ENCODE data around the gene REC8.

REC8 gene, protein sequence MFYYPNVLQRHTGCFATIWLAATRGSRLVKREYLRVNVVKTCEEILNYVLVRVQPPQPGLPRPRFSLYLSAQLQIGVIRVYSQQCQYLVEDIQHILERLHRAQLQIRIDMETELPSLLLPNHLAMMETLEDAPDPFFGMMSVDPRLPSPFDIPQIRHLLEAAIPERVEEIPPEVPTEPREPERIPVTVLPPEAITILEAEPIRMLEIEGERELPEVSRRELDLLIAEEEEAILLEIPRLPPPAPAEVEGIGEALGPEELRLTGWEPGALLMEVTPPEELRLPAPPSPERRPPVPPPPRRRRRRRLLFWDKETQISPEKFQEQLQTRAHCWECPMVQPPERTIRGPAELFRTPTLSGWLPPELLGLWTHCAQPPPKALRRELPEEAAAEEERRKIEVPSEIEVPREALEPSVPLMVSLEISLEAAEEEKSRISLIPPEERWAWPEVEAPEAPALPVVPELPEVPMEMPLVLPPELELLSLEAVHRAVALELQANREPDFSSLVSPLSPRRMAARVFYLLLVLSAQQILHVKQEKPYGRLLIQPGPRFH

DNA sequence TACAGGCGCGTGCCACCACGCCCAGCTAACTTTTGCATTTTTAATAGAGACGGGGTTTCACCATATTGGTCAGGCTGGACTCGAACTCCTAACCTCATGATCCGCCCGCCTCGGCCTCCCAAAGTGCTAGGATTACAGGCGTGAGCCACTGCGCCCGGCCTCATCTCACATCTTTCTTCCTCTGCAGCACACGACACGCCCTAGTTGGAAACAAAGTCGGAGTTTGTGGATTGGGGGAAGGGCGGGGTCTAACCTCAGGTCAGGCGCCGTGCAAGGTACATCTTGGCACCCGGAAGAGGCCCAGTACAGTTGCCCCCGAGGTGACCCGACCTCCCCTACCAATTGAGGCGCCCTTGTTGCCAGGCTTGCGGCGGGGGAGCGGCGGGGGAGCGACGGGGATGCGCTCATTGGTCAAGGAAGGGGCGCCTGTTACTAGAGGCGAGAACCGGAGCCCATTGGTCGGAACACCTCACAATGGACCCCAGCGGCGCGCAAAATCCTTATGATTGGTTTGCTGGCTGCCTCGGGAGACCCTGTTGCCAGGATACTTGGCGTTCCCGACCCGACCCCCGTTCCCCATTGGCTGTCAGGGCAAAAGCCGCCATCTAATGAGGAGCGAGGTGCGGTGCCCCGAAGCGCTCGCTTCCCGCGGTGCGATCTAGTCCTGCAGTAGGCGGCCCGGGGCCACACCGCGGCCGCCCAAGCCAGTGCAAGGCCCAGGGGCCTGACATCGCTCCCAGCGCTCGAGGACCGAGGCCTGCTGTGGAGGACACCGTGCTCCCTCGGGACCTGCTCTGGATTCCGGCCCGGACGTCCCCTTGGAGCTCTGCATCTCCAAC is at the start of gene REC8:
TSS of gene REC8 (plus strand) at position 659 of the 839 bp plus-strand sequence. CDS start 473 bp downstream, outside the sequence.
- H3K4me3 ChIP-seq (ENCODE audit: low read depth in 1 of 2, low read length in 2 of 2), result peak within 1 kb of the TSS; percentile 23 to 60
- peaks cover 13 to 14% of the 10 kb centered on the region in 2 donors for H3K36me3 ChIP-seq (ENCODE audit: control insufficient read depth in 1 of 2, insufficient read depth in 2 of 2, low read length in 2 of 2)
- H3K9me3 ChIP-seq (ENCODE audit: control insufficient read depth in 1 of 2, low read length in 2 of 2), result no peaks in the 10 kb centered on the region
- no peak within 1 kb of the TSS for H3K27ac ChIP-seq (ENCODE audit: low read length)
- H3K4me1 ChIP-seq (ENCODE audit: control insufficient read depth in 1 of 2, insufficient read depth in 2 of 2, low read length in 2 of 2), result peaks cover 0 to 7% of the 10 kb centered on the region in 2 donors
- no peaks in the 10 kb centered on the region for H3K27me3 ChIP-seq (ENCODE audit: low read depth, low read length)

GRCh38 chr14:24122416-24122815 is 49.5 kb upstream of the REC8 start:
- no peak overlapping the region for H3K4me3 ChIP-seq (ENCODE audit: low read depth in 1 of 2, low read length in 2 of 2)
- H3K36me3 ChIP-seq (ENCODE audit: control insufficient read depth in 1 of 2, insufficient read depth in 2 of 2, low read length in 2 of 2), result peaks cover 54 to 63% of the 10 kb centered on the region in 2 donors
- no peaks in the 10 kb centered on the region for H3K27me3 ChIP-seq (ENCODE audit: low read depth, low read length)
- no peak overlapping the region for H3K27ac ChIP-seq (ENCODE audit: low read length)
- H3K4me1 ChIP-seq (ENCODE audit: control insufficient read depth in 1 of 2, insufficient read depth in 2 of 2, low read length in 2 of 2), result no peaks in the 10 kb centered on the region
- no peaks in the 10 kb centered on the region for H3K9me3 ChIP-seq (ENCODE audit: control insufficient read depth in 1 of 2, low read length in 2 of 2)

- Histone ChIP-seq H3K27me3 (ENCODE audit: low read depth, low read length) (no peaks in the 10 kb centered on the region), H3K9me3 (ENCODE audit: control insufficient read depth in 1 of 2, low read length in 2 of 2) (no peaks in the 10 kb centered on the region), H3K4me1 (ENCODE audit: control insufficient read depth in 1 of 2, insufficient read depth in 2 of 2, low read length in 2 of 2) (no peaks in the 10 kb centered on the region), H3K4me3 (ENCODE audit: low read depth in 1 of 2, low read length in 2 of 2) (no peak overlapping the region), H3K27ac (ENCODE audit: low read length) (no peak overlapping the region), H3K36me3 (ENCODE audit: control insufficient read depth in 1 of 2, insufficient read depth in 2 of 2, low read length in 2 of 2) (peaks cover 51 to 59% of the 10 kb centered on the region in 2 donors)
Observed at GRCh38 chr14:24122898-24123297, 49.0 kb upstream of the REC8 start.

GRCh38 chr14:24123424-24124417 is 48.2 kb upstream of the REC8 start:
- H3K36me3 ChIP-seq (ENCODE audit: control insufficient read depth in 1 of 2, insufficient read depth in 2 of 2, low read length in 2 of 2), result peaks cover 42 to 50% of the 10 kb centered on the region in 2 donors
- no peaks in the 10 kb centered on the region for H3K9me3 ChIP-seq (ENCODE audit: control insufficient read depth in 1 of 2, low read length in 2 of 2)
- no peaks in the 10 kb centered on the region for H3K4me1 ChIP-seq (ENCODE audit: control insufficient read depth in 1 of 2, insufficient read depth in 2 of 2, low read length in 2 of 2)

DNA sequence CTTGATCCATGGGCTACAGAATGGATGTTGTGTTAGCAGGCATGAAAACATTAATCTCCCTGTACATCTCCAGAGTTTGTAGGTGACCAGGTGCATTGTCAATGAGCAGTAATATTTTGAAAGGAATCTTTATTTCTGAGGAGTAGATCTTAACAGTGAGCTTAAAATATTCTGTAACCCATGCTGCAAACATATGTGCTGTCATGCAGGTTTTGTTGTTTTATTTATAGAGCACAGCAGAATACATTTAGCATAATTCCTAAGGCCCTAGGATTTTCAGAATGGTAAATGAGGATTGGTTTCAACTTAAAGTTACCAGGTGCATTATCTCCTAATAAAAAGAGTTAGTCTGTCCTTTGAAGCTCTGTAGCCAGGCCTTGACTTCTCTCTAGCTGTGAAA is 44.9 kb upstream of the REC8 start:
- Histone ChIP-seq H3K36me3 (ENCODE audit: control insufficient read depth in 1 of 2, insufficient read depth in 2 of 2, low read length in 2 of 2) (peaks cover 17 to 25% of the 10 kb centered on the region in 2 donors), H3K4me1 (ENCODE audit: control insufficient read depth in 1 of 2, insufficient read depth in 2 of 2, low read length in 2 of 2) (peaks cover 0 to 3% of the 10 kb centered on the region in 2 donors), H3K4me3 (ENCODE audit: low read depth in 1 of 2, low read length in 2 of 2) (no peak overlapping the region), H3K9me3 (ENCODE audit: control insufficient read depth in 1 of 2, low read length in 2 of 2) (no peaks in the 10 kb centered on the region), H3K27me3 (ENCODE audit: low read depth, low read length) (no peaks in the 10 kb centered on the region), H3K27ac (ENCODE audit: low read length) (no peak overlapping the region)

More at GRCh38 chr14:24123424-24124417, 48.2 kb upstream of the REC8 start:
- Histone ChIP-seq H3K4me3 (ENCODE audit: low read depth in 1 of 2, low read length in 2 of 2) (no peak overlapping the region), H3K27ac (ENCODE audit: low read length) (no peak overlapping the region), H3K27me3 (ENCODE audit: low read depth, low read length) (no peaks in the 10 kb centered on the region)

- no peaks in the 10 kb centered on the region for H3K27me3 ChIP-seq (ENCODE audit: low read depth, low read length)
- H3K36me3 ChIP-seq (ENCODE audit: control insufficient read depth in 1 of 2, insufficient read depth in 2 of 2, low read length in 2 of 2), result peaks cover 14 to 19% of the 10 kb centered on the region in 2 donors
- H3K27ac ChIP-seq (ENCODE audit: low read length), result no peak overlapping the region
- H3K4me1 ChIP-seq (ENCODE audit: control insufficient read depth in 1 of 2, insufficient read depth in 2 of 2, low read length in 2 of 2), result peaks cover 0 to 3% of the 10 kb centered on the region in 2 donors
- H3K9me3 ChIP-seq (ENCODE audit: control insufficient read depth in 1 of 2, low read length in 2 of 2), result no peaks in the 10 kb centered on the region
- H3K4me3 ChIP-seq (ENCODE audit: low read depth in 1 of 2, low read length in 2 of 2), result no peak overlapping the region
Observed at GRCh38 chr14:24127673-24128072, 44.2 kb upstream of the REC8 start.

- H3K9me3 ChIP-seq (ENCODE audit: control insufficient read depth in 1 of 2, low read length in 2 of 2), result no peaks in the 10 kb centered on the region
- H3K36me3 ChIP-seq (ENCODE audit: control insufficient read depth in 1 of 2, insufficient read depth in 2 of 2, low read length in 2 of 2), result peaks cover 0 to 1% of the 10 kb centered on the region in 2 donors
- H3K27ac ChIP-seq (ENCODE audit: low read length), result no peak overlapping the region
- no peak overlapping the region for H3K4me3 ChIP-seq (ENCODE audit: low read depth in 1 of 2, low read length in 2 of 2)
- H3K4me1 ChIP-seq (ENCODE audit: control insufficient read depth in 1 of 2, insufficient read depth in 2 of 2, low read length in 2 of 2), result peaks cover 0 to 3% of the 10 kb centered on the region in 2 donors
- no peaks in the 10 kb centered on the region for H3K27me3 ChIP-seq (ENCODE audit: low read depth, low read length)
Observed at GRCh38 chr14:24129410-24129998, 42.4 kb upstream of the REC8 start.

DNA sequence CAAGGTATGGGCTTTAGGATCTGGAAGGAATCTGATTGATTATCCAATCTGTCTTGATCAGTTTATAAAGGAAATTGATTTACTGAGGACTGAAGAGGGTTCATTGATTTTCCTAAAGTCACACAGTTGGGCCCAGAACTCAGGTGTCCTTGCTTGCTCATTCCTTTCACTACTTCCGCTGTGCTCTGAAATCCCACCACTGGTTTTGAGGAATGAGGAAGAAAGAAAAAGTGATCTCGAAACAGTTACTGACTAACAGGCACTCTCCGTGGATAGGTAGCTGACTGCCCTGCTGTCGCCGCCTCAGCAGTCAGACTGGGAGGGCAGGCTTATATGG is 41.5 kb upstream of the REC8 start, which contains the start of gene FITM1:
TSS of gene FITM1 (plus strand) at position 280 of the 337 bp plus-strand sequence. CDS start 905 bp downstream, outside the sequence.
- Histone ChIP-seq H3K4me1 (ENCODE audit: control insufficient read depth in 1 of 2, insufficient read depth in 2 of 2, low read length in 2 of 2) (peaks cover 2 to 4% of the 10 kb centered on the region in 2 donors), H3K27me3 (ENCODE audit: low read depth, low read length) (no peaks in the 10 kb centered on the region), H3K36me3 (ENCODE audit: control insufficient read depth in 1 of 2, insufficient read depth in 2 of 2, low read length in 2 of 2) (no peaks in the 10 kb centered on the region), H3K9me3 (ENCODE audit: control insufficient read depth in 1 of 2, low read length in 2 of 2) (no peaks in the 10 kb centered on the region), H3K4me3 (ENCODE audit: low read depth in 1 of 2, low read length in 2 of 2) (no peak within 1 kb of the TSS), H3K27ac (ENCODE audit: low read length) (no peak within 1 kb of the TSS)

DNA sequence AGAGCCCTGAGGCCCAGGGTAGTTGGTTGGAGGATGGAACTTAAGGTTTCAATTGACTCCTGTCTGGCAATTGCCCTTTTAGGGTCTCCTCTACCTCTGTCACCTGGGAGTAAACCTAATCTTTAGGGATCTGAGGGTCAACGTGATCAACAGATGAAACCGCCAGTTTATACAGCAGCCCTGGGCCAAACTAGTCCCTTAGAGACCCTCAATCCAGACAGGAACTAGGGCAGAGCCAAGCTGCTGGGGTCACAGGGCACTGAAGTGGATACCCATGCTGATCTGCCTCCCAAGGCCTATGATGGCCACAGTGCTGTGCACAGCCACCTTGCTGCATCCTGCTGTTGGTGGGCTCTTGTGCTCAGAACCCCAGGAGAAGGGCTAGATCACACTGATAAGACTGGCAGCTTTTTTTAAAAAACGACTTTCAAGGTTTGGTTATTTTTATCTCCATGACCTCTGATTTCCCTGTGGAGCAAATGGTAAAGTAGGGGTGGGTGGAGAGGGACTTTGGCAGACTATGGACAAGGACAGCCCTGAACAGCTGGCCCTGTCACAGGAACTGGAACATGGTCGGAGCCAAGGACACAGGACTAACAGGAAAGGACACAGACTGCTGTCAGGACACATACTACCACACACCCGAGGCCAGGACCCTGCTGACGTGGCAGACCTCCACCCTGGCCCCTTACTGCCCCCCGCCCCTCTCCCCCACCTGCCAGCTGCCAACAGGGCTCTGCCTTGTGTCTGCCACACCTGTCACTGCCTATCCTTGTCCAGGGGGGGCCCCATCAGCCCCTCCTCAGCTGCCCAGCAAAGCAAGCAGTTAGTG is 40.9 kb upstream of the REC8 start:
- no peak overlapping the region for H3K27ac ChIP-seq (ENCODE audit: low read length)

More for the DNA sequence above, 40.9 kb upstream of the REC8 start:
- H3K4me3 ChIP-seq (ENCODE audit: low read depth in 1 of 2, low read length in 2 of 2), result no peak overlapping the region
- no peaks in the 10 kb centered on the region for H3K36me3 ChIP-seq (ENCODE audit: control insufficient read depth in 1 of 2, insufficient read depth in 2 of 2, low read length in 2 of 2)
- H3K9me3 ChIP-seq (ENCODE audit: control insufficient read depth in 1 of 2, low read length in 2 of 2), result no peaks in the 10 kb centered on the region
- no peaks in the 10 kb centered on the region for H3K27me3 ChIP-seq (ENCODE audit: low read depth, low read length)
- peaks cover 4 to 7% of the 10 kb centered on the region in 2 donors for H3K4me1 ChIP-seq (ENCODE audit: control insufficient read depth in 1 of 2, insufficient read depth in 2 of 2, low read length in 2 of 2)

Data from muscle layer of duodenum (tissue), 2 donors.